Natural killer cell (primary cell): ENCODE results near the gene APOBEC2. TPM values are rescaled to one million over a fixed set of nuclear protein-coding genes. Genes with fewer than 3 reads are reported as not detected.

Experiments used
- ATAC-seq, 3 donors: fragments of 150-1000 bp in 2 of 3; fragments of 200-7000 bp in 1 of 3; cut with Tn5 transposase; 1 replicate in 1 of 3; 2 replicates in 2 of 3; pipeline ENCODE4 v1.10.0; 2021; ENCODE audit warnings: mild to moderate bottlenecking in 2 of 3, moderate library complexity in 2 of 3
- DNase-seq, 2 donors: peaks; one replicate each; pipeline versions ENCODE4 v3.0.0 to v3.0.0-alpha.2; 2013 to 2021; ENCODE audit warnings: mixed read lengths in 1 of 2
- H3K27ac ChIP-seq: one replicate; pipeline ENCODE4 v1.5.1; 2013; ENCODE audit warnings: mild to moderate bottlenecking, low read length
- H3K27me3 ChIP-seq: one replicate; pipeline ENCODE4 v1.6.1; 2013; ENCODE audit warnings: low read length; ENCODE audit not compliant: control insufficient read depth, insufficient read depth
- H3K36me3 ChIP-seq: one replicate; pipeline ENCODE4 v1.6.1; 2013; ENCODE audit warnings: low read length; ENCODE audit not compliant: control insufficient read depth, insufficient read depth
- H3K4me1 ChIP-seq: one replicate; pipeline ENCODE4 v1.6.1; 2013; ENCODE audit warnings: low read length; ENCODE audit not compliant: control insufficient read depth, insufficient read depth
- H3K4me3 ChIP-seq: one replicate; pipeline ENCODE4 v1.5.1; 2013; ENCODE audit warnings: low read length
- H3K9me3 ChIP-seq: one replicate; pipeline ENCODE4 v1.6.1; 2013; ENCODE audit warnings: low read length; ENCODE audit not compliant: control insufficient read depth, insufficient read depth
- H3K27ac Mint-ChIP-seq, 2 donors: one replicate each; pipeline ENCODE4 v1.8.0; 2022; ENCODE audit warnings: mild to moderate bottlenecking in 2 of 2, mixed read lengths in 2 of 2, moderate library complexity in 1 of 2
- H3K27me3 Mint-ChIP-seq, 2 donors: one replicate each; pipeline ENCODE4 v1.8.0; 2022; ENCODE audit warnings: low read depth in 2 of 2, mixed read lengths in 2 of 2
- H3K36me3 Mint-ChIP-seq: one replicate; pipeline ENCODE4 v1.8.0; 2022; ENCODE audit warnings: mixed read lengths
- H3K4me1 Mint-ChIP-seq, 2 donors: one replicate each; pipeline ENCODE4 v1.8.0; 2022; ENCODE audit warnings: mixed read lengths in 2 of 2
- H3K4me3 Mint-ChIP-seq: one replicate; pipeline ENCODE4 v1.8.0; 2022; ENCODE audit warnings: mild to moderate bottlenecking, moderate library complexity, mixed read lengths
- H3K9me3 Mint-ChIP-seq, 2 donors: one replicate each; pipeline ENCODE4 v1.8.0; 2022; ENCODE audit warnings: mixed read lengths in 2 of 2
- WGBS: methylation state at CpG from one replicate; pipeline ENCODE4 v1.1.7; 2013; ENCODE audit warnings: missing lambda C conversion rate; ENCODE audit not compliant: insufficient coverage; 5-methylcytosine and 5-hydroxymethylcytosine counted together
- intact Hi-C: fragments of 100-400 bp; cut with micrococcal nuclease; formaldehyde crosslinking; loops from one replicate; pipeline ENCODE4 v1.14.2; 2022
- total RNA-seq, 4 donors: library from RNA; stranded (reverse); fragments of 120-200 nt in 1 of 4; gene quantifications; one replicate each; pipeline versions ENCODE4 v1.2.3 to v1.2.4, GENCODE V29; 2013 to 2022
- TF ChIP-seq, protein P1 (sequence below): fragments of 200-600 bp; IDR thresholded peaks from one replicate; pipeline ENCODE4 v1.8.0; 2022; ENCODE audit warnings: antibody characterized with exemption

The APOBEC2 gene
- total RNA-seq, 3 donors from 2014 or later (not counting 1 experiment from before 2014, with no cell fraction given), result not detected

DNA sequence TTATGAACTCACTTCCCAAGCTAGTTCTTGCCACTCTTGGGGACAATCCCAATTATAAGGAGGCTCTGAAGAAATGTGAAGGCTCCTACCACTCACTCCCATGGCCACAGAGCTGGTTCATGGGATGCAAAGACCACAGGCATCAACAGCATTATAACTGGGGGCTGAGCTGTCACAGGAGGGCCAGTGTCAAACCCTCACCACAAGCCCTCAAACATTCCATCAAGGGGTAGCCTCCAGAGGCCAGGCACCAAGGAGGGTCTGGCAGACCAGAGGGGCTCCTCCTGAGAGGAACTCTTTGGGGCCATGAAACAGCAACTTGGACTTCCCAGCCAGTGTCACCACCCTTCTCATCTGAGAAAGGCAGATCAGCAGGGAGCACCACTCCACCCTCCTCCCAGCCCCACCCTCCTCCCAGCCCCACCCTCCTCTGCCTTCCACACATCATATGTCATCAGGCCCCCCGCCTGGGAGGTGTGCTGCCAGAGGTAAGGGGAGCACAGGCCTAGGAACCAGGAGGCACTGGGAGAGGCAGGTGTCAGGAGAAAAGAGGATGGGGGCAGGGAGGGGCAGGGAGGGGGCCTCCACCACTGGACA, 12.0 kb upstream of the APOBEC2 start:
- no peaks in the 10 kb centered on the region for H3K36me3 ChIP-seq
- DNase-seq, result no peak
- no peaks in the 10 kb centered on the region for H3K9me3 ChIP-seq
- H3K27me3 Mint-ChIP-seq, result no peaks in the 10 kb centered on the region
- no peak overlapping the region for H3K27ac ChIP-seq
- H3K9me3 Mint-ChIP-seq, result no peaks in the 10 kb centered on the region
- H3K4me3 Mint-ChIP-seq, result no peak overlapping the region
- WGBS, result no CpG with 5 or more reads among the region's 1 CpG
- no peaks in the 10 kb centered on the region for H3K36me3 Mint-ChIP-seq
- no peaks in the 10 kb centered on the region for H3K4me1 ChIP-seq
- TF ChIP-seq, protein P1, sequence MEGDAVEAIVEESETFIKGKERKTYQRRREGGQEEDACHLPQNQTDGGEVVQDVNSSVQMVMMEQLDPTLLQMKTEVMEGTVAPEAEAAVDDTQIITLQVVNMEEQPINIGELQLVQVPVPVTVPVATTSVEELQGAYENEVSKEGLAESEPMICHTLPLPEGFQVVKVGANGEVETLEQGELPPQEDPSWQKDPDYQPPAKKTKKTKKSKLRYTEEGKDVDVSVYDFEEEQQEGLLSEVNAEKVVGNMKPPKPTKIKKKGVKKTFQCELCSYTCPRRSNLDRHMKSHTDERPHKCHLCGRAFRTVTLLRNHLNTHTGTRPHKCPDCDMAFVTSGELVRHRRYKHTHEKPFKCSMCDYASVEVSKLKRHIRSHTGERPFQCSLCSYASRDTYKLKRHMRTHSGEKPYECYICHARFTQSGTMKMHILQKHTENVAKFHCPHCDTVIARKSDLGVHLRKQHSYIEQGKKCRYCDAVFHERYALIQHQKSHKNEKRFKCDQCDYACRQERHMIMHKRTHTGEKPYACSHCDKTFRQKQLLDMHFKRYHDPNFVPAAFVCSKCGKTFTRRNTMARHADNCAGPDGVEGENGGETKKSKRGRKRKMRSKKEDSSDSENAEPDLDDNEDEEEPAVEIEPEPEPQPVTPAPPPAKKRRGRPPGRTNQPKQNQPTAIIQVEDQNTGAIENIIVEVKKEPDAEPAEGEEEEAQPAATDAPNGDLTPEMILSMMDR, result no peak
- ATAC-seq, result no peak
- no peak overlapping the region for H3K4me3 ChIP-seq
- H3K27ac Mint-ChIP-seq, result no peak overlapping the region
- intact Hi-C loops, result no loop called here
- no peaks in the 10 kb centered on the region for H3K4me1 Mint-ChIP-seq
- H3K27me3 ChIP-seq, result no peaks in the 10 kb centered on the region

DNA sequence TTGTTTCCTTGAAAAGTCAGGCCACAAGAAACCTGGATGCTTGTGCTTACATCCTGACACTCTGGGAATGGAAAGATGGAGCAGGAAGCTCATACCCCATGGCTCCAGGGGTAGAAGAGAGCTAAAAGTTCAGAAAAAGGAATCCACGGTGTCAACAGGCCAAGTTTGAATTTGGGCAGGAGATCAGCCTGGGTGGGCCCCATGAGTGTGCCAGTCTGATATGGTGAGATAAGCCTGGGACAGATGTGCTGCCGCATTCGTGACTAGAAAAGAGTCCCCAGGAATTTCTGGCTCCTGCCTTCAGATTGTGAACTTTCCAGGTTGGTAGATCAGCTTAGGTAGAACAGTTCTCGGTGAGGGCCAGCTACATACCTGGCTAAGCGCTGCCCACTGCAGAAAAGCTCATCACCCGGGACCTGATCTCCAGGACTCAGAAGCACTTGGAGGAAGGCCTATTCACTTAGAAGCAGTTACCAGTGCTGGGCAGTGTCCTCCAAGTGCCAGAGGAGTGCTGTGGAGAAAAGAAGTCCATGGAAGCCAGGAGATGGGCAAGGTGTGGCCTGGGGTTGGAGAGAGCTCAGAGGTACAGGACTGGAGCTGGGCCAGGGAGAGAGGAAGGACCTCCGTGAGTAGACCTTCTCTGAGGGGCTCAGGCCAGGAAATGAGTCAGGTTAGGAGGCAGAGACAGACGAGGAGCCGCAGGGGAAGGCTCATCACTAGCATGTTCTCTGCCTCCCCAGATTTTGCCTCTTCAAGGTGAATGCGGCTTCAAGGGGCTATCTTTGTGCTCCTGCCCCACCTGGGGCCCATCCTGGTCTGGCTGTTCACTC, 10.6 kb upstream of the APOBEC2 start, which contains the start of gene TSPO2:
Gene TSPO2 (plus strand): TSS at position 242 of the 830 bp plus-strand sequence. CDS start 519 bp downstream, at position 761.
- no peaks in the 10 kb centered on the region for H3K27me3 Mint-ChIP-seq
- H3K27me3 ChIP-seq, result no peaks in the 10 kb centered on the region
- H3K4me1 ChIP-seq, result no peaks in the 10 kb centered on the region
- WGBS, result 89% methylated on average over 10 of the region's 10 CpGs
- H3K27ac Mint-ChIP-seq, result no peak within 1 kb of the TSS
- no peaks in the 10 kb centered on the region for H3K9me3 ChIP-seq
- no peaks in the 10 kb centered on the region for H3K4me1 Mint-ChIP-seq
- TF ChIP-seq, protein P1, result no peak
- no peaks in the 10 kb centered on the region for H3K9me3 Mint-ChIP-seq
- intact Hi-C loops, result no loop called here
- H3K36me3 ChIP-seq, result no peaks in the 10 kb centered on the region
- no peaks in the 10 kb centered on the region for H3K36me3 Mint-ChIP-seq
- DNase-seq, result no peak
- H3K27ac ChIP-seq, result no peak within 1 kb of the TSS
- no peak for ATAC-seq
- no peak within 1 kb of the TSS for H3K4me3 ChIP-seq
- H3K4me3 Mint-ChIP-seq, result no peak within 1 kb of the TSS

DNA sequence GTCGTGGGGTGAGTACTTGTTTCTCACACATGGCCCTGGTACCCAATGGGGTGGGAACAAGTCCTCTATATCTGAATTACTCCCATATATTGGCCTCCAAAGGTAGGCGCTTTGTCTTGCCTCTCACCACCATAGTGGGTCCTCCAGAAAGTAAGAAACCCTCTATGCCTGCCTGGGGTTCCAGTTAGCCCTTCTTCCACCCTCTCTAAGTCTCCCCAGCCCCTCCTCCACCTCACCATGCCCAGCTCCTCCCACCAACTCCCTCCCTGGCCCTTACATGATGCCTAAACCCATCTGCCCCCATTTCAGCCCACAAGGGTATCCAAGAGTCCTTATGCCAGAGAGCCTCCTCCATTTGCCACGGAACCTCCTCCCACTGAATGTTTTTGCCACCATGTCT, 9.9 kb upstream of the APOBEC2 start:
- H3K27ac Mint-ChIP-seq, result no peak overlapping the region
- no peak overlapping the region for H3K27ac ChIP-seq
- H3K9me3 Mint-ChIP-seq, result no peaks in the 10 kb centered on the region
- H3K4me3 ChIP-seq, result no peak overlapping the region
- no peak for ATAC-seq
- H3K4me1 Mint-ChIP-seq, result no peaks in the 10 kb centered on the region
- 98% methylated on average over 3 of the region's 3 CpGs for WGBS
- no peaks in the 10 kb centered on the region for H3K9me3 ChIP-seq
- H3K4me3 Mint-ChIP-seq, result no peak overlapping the region
- TF ChIP-seq, protein P1, result no peak
- H3K27me3 Mint-ChIP-seq, result no peaks in the 10 kb centered on the region
- no peaks in the 10 kb centered on the region for H3K27me3 ChIP-seq
- no peak for DNase-seq
- no peaks in the 10 kb centered on the region for H3K36me3 ChIP-seq
- no peaks in the 10 kb centered on the region for H3K4me1 ChIP-seq
- H3K36me3 Mint-ChIP-seq, result no peaks in the 10 kb centered on the region
- intact Hi-C loops, result no loop called here
